H1 (cell line): ENCODE measurements around the gene MAP2K5. TPM values are rescaled to one million over a fixed set of nuclear protein-coding genes. Genes with fewer than 3 reads are reported as not detected.

Experiments used
- EGR1 ChIP-seq: IDR thresholded peaks from 2 replicates; pipeline ENCODE4 v1.6.1; 2011; ENCODE audit warnings: low read depth, low read length, borderline replicate concordance
- HDAC2 ChIP-seq, 2 experiments: fragments of 300-600 bp in 1 of 2; sonication (generic) in 1 of 2; IDR thresholded peaks; 2 replicates each; pipeline ENCODE4 v1.6.1; 2011 to 2012; ENCODE audit warnings: low read depth in 2 of 2, low read length in 2 of 2, mild to moderate bottlenecking in 2 of 2, moderate library complexity in 2 of 2, borderline replicate concordance in 1 of 2, inconsistent platforms in 1 of 2
- polyA plus RNA-seq, 7 experiments: library from polyadenylated mRNA; depleted of rRNA in 3 of 7; stranded (reverse) in 5 of 7; unstranded in 2 of 7; fragments of >200 nt in 5 of 7; fragments of 200-250 nt in 2 of 7; gene quantifications; 1 replicate in 5 of 7; 2 replicates in 1 of 7; 4 replicates in 1 of 7; pipeline versions ENCODE4 v1.2.1 to v1.2.3, GENCODE V29; 2011 to 2013; ENCODE audit warnings: missing spikeins in 2 of 7, mixed read lengths in 2 of 7
- total RNA-seq: library from RNA; stranded (reverse); fragmentation: NEBNext Ultra II Directional; extraction: Animal tissue kit (Norgen Biotek cat#: 25700); gene quantifications from 2 replicates; pipeline ENCODE4 v1.2.1, GENCODE V29; 2021

MAP2K5 gene
- total and polyA plus RNA-seq, 2 of the 8 experiments (the other 6 are each of a cell fraction or from before 2014, with no cell fraction given), result 4.4 to 15.8 TPM

DNA sequence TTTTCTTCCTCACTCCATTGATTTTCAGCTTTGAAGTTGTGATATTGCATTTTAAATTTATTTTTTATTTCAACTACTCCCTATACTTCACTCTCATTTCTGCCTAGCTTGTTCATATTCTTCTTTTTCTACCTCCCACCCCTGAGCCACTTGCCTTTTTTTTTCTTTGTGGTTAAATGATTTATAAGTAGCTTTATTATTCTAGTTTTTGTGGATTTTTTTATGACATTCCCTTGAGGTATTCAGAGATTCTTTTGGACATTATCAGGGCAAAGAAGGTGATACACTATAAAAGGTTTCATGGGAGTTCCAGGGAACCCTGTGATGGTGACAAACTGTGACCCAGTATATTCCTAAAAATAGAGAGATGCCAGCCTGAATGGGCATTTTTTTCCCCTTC, 18.3 kb upstream of the MAP2K5 start (continued):
- no peak for TF ChIP-seq HDAC2 (IDR thresholded peaks at IDR 0.05; ENCODE audit: borderline replicate concordance in 1 of 2, low read depth in 2 of 2, low read length in 2 of 2)
- no peak for TF ChIP-seq EGR1
